ENCODE results near the gene TMEM178A.

GRCh38 chr2:39762448-39762847, 96.7 kb downstream of the TMEM178A start:
- no peak for TF ChIP-seq POLR2A (IDR thresholded peaks at IDR 0.05; ENCODE audit: low read depth, low read length)
- TF ChIP-seq TAF1 (IDR thresholded peaks at IDR 0.05; ENCODE audit: borderline replicate concordance, low read depth, low read length), result no peak
